SK-N-SH (cell line): ENCODE results near the gene ZCCHC14. TPM values are rescaled to one million over a fixed set of nuclear protein-coding genes. Genes with fewer than 3 reads are reported as not detected.
A peak's percentile ranks its signal among the peaks of the same experiment; 100 is the strongest.

Source experiments
- CTCF ChIA-PET: fragments of 300-600, 350-600 bp; formaldehyde crosslinking; extraction: SDS; loops from one replicate; lab custom pipeline; 2021; lab: Yijun Ruan, JAX
- POLR2A ChIA-PET: fragments of 350-600 bp; sonication (Branson Sonifier 250); formaldehyde crosslinking; extraction: SDS; loops from one replicate; lab custom pipeline; 2020; ENCODE audit warnings: antibody characterized with exemption, inconsistent platforms; lab: Yijun Ruan, JAX
- DNase-seq: peaks from one replicate; pipeline ENCODE4 v3.0.0; 2012
- H2AFZ ChIP-seq: fragments of 200-600 bp; sonication (generic); 2 replicates; pipeline ENCODE4 v1.8.1; 2016; ENCODE audit warnings: antibody characterized with exemption, mild to moderate bottlenecking, low read depth
- H3F3A ChIP-seq: fragments of 200-600 bp; sonication (generic); replicated peaks from 2 replicates; pipeline ENCODE3; 2016; ENCODE audit warnings: antibody characterized with exemption, mild to moderate bottlenecking; ENCODE audit not compliant: insufficient read depth
- H3K27ac ChIP-seq, 2 experiments: fragments of 200-500 bp in 1 of 2; fragments of 200-600 bp in 1 of 2; sonication (Bioruptor generic) in 1 of 2; sonication (generic), shearing (Covaris generic) in 1 of 2; 2 replicates each; pipeline versions ENCODE4 v1.5.1 to v1.6.1; 2014 to 2016; ENCODE audit warnings: low read depth in 2 of 2, inconsistent platforms in 1 of 2, low read length in 1 of 2, mild to moderate bottlenecking in 1 of 2, mixed read lengths in 1 of 2
- H3K27me3 ChIP-seq: fragments of 200-600 bp; sonication (generic), shearing (Covaris generic); 2 replicates; pipeline ENCODE4 v1.6.1; 2016; ENCODE audit warnings: mixed run types; ENCODE audit not compliant: insufficient read depth
- H3K36me3 ChIP-seq, 2 experiments: fragments of 200-500 bp in 1 of 2; fragments of 200-600 bp in 1 of 2; sonication (Bioruptor generic) in 1 of 2; sonication (generic) in 1 of 2; replicated peaks in 1 of 2; 2 replicates each; pipeline versions ENCODE3 to v1.5.1; 2014 to 2016; ENCODE audit warnings: low read length in 1 of 2, mild to moderate bottlenecking in 1 of 2; ENCODE audit not compliant: insufficient read depth in 2 of 2, control insufficient read depth in 1 of 2
- H3K4me1 ChIP-seq, 2 experiments: fragments of 200-500 bp in 1 of 2; fragments of 200-600 bp in 1 of 2; sonication (Bioruptor generic) in 1 of 2; sonication (generic), shearing (Covaris generic) in 1 of 2; 2 replicates each; pipeline versions ENCODE4 v1.5.1 to v1.6.1; 2014 to 2016; ENCODE audit warnings: low read depth in 1 of 2, low read length in 1 of 2, mixed run types in 1 of 2; ENCODE audit not compliant: insufficient read depth in 2 of 2, control insufficient read depth in 1 of 2
- H3K4me2 ChIP-seq: fragments of 200-600 bp; sonication (generic), shearing (Covaris generic); 2 replicates; pipeline ENCODE4 v1.6.1; 2017; ENCODE audit warnings: mixed run types
- H3K4me3 ChIP-seq, 2 experiments: fragments of 200-500 bp in 1 of 2; fragments of 200-600 bp in 1 of 2; sonication (Bioruptor generic) in 1 of 2; sonication (generic), shearing (Covaris generic) in 1 of 2; 2 replicates each; pipeline versions ENCODE4 v1.5.1 to v1.8.1; 2014 to 2016; ENCODE audit warnings: low read depth in 2 of 2, inconsistent platforms in 1 of 2, low read length in 1 of 2, mild to moderate bottlenecking in 1 of 2, mixed read lengths in 1 of 2, moderate library complexity in 1 of 2
- H3K79me2 ChIP-seq: fragments of 200-600 bp; sonication (generic); 2 replicates; pipeline ENCODE4 v1.8.1; 2017; ENCODE audit warnings: mild to moderate bottlenecking; ENCODE audit not compliant: insufficient read depth
- H3K9ac ChIP-seq: fragments of 200-600 bp; sonication (generic); 2 replicates; pipeline ENCODE4 v1.6.1; 2017; ENCODE audit warnings: mixed run types
- H3K9me2 ChIP-seq: fragments of 200-600 bp; sonication (generic); 2 replicates; pipeline ENCODE4 v1.6.1; 2017; ENCODE audit warnings: mixed run types
- H3K9me3 ChIP-seq: fragments of 200-600 bp; sonication (generic); 2 replicates; pipeline ENCODE4 v1.6.1; 2017; ENCODE audit warnings: mixed run types, mild to moderate bottlenecking, moderate library complexity
- H4K20me1 ChIP-seq: fragments of 200-600 bp; sonication (generic); 2 replicates; pipeline ENCODE4 v1.6.1; 2017; ENCODE audit warnings: mild to moderate bottlenecking, mixed run types; ENCODE audit not compliant: insufficient read depth
- FOSL2 ChIP-seq: IDR thresholded peaks from 2 replicates; pipeline ENCODE4 v1.4.0; 2012; ENCODE audit warnings: low read depth, mild to moderate bottlenecking, moderate library complexity, borderline replicate concordance
- GATA2 ChIP-seq: sonication (generic); formaldehyde crosslinking; IDR thresholded peaks from 2 replicates; pipeline ENCODE4 v1.5.0; 2020; ENCODE audit warnings: mild to moderate bottlenecking, missing genetic modification reagents
- MAX ChIP-seq: IDR thresholded peaks from 2 replicates; pipeline ENCODE4 v1.4.0; 2012; ENCODE audit warnings: low read depth
- POLR2AphosphoS5 ChIP-seq: IDR thresholded peaks from 2 replicates; pipeline ENCODE4 v1.6.1; 2012; ENCODE audit warnings: low read depth, low read length
- RAD21 ChIP-seq: IDR thresholded peaks from 2 replicates; pipeline ENCODE4 v1.6.1; 2012; ENCODE audit warnings: mild to moderate bottlenecking, low read length
- USF2 ChIP-seq: fragments of 150-350 bp; IDR thresholded peaks from 2 replicates; pipeline ENCODE4 v1.6.1; 2017; ENCODE audit warnings: antibody characterized with exemption, low read length, low read depth, borderline replicate concordance
- ZBTB33 ChIP-seq: IDR thresholded peaks from 2 replicates; pipeline ENCODE4 v1.4.0; 2012; ENCODE audit warnings: low read depth, borderline replicate concordance
- WGBS: methylation state at CpG from one replicate; pipeline ENCODE4 v1.1.6; 2017; ENCODE audit warnings: low lambda C conversion rate; 5-methylcytosine and 5-hydroxymethylcytosine counted together
- polyA plus RNA-seq, 3 experiments: library from polyadenylated mRNA; depleted of rRNA; stranded (reverse); fragments of >200 nt; gene quantifications; 2 replicates each; pipeline ENCODE4 v1.2.3, GENCODE V29; 2012
- TF ChIP-seq, protein P1 (sequence below): fragments of 200-600 bp; sonication (generic); IDR thresholded peaks from 2 replicates; pipeline ENCODE4 v1.6.1; 2017; ENCODE audit warnings: antibody characterized with exemption, mild to moderate bottlenecking, moderate library complexity

The ZCCHC14 gene
- polyA plus RNA-seq, 1 of the 3 experiments (the other 2 are of a cell fraction): 5.7 TPM

DNA sequence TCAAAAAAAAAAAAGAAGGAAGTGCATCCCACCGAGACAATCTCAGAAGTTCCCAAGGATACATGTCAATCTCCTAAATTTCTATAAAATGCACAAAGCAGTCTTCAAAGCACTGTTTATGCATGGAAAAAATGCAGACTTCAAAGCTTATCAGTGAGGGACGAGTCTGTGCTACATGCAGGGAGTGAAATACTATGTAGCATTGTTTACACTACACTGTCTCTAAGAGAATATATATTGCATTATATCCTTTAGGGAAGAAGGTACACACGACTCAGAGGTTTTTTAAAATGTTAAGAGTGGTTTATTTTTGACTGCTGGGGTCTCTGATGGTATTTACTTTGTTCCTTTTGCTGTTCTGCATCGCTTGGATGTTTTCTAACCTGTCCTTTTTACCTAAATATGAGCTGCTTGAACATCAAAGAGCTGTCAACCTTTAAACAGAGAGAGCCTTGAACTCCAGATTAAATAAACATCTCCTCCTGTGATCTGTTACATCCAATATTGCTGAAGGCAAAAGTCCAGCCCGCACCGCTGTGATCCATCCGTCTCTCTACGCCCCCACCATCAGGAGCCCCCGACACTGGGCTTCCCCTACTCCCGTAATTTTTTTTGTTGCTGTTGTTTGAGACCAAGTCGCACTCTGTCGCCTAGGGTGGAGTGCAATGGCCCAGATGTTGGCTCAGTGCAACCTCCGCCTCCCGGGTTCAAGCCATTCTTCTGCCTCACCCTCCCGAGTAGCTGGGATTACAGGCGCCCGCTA lies 110.6 kb downstream of the ZCCHC14 start:
- Histone ChIP-seq H3K36me3 (no peaks in the 10 kb centered on the region), H3K79me2 (peaks cover 65% of the 10 kb centered on the region), H4K20me1 (peaks cover 29% of the 10 kb centered on the region), H3K9me3 (no peaks in the 10 kb centered on the region), H3K27me3 (no peaks in the 10 kb centered on the region), H3K4me2 (peak overlapping the region; percentile 93), H3K9me2 (no peaks in the 10 kb centered on the region), H3K9ac (peak overlapping the region; percentile 67), H3K4me3 (peak overlapping the region; percentile 65 to 80), H3F3A (peaks cover 12% of the 10 kb centered on the region), H2AFZ (peak overlapping the region; percentile 58; the same call in 1 of the 2 replicates), H3K4me1 (peaks cover 7 to 10% of the 10 kb centered on the region in 2 experiments; a peak in 3 of 4 replicates), H3K27ac (peak overlapping the region in 1 of 2 experiments; percentile 84; a peak in 2 of 4 replicates)
- TF ChIP-seq GATA2 (CRISPR knock-in tag): no peak
- no peak for TF ChIP-seq USF2
- no peak for TF ChIP-seq POLR2AphosphoS5
- TF ChIP-seq ZBTB33: no peak
- no peak for TF ChIP-seq RAD21
- DNase-seq: no peak
- ChIA-PET POLR2A (no interaction called here), CTCF (interaction anchor here (0.9 to 4.4 kb wide), 7 partner anchors 10 to 65 kb away, joined by 3 to 36 read pairs (median 4); partner anchors contain the start of gene C16orf95)
- 24% methylated on average over 15 of the region's 17 CpGs for WGBS

GRCh38 chr16:87380881-87381280 lies 111.9 kb downstream of the ZCCHC14 start:
- H3K79me2 ChIP-seq: peaks cover 78% of the 10 kb centered on the region
- H3K9ac ChIP-seq: no peak overlapping the region
- no peak overlapping the region for H3K27ac ChIP-seq
- TF ChIP-seq FOSL2 (no peak), MAX (no peak)
- TF ChIP-seq, protein P1, sequence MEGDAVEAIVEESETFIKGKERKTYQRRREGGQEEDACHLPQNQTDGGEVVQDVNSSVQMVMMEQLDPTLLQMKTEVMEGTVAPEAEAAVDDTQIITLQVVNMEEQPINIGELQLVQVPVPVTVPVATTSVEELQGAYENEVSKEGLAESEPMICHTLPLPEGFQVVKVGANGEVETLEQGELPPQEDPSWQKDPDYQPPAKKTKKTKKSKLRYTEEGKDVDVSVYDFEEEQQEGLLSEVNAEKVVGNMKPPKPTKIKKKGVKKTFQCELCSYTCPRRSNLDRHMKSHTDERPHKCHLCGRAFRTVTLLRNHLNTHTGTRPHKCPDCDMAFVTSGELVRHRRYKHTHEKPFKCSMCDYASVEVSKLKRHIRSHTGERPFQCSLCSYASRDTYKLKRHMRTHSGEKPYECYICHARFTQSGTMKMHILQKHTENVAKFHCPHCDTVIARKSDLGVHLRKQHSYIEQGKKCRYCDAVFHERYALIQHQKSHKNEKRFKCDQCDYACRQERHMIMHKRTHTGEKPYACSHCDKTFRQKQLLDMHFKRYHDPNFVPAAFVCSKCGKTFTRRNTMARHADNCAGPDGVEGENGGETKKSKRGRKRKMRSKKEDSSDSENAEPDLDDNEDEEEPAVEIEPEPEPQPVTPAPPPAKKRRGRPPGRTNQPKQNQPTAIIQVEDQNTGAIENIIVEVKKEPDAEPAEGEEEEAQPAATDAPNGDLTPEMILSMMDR: no peak
- TF ChIP-seq, all 33 proteins: peak for 0
- no peaks in the 10 kb centered on the region for H3K36me3 ChIP-seq
- WGBS: 87% methylated on average over 4 of the region's 4 CpGs
- DNase-seq: no peak
- peaks cover 42% of the 10 kb centered on the region for H4K20me1 ChIP-seq
- H2AFZ ChIP-seq: no peak overlapping the region
- H3K27me3 ChIP-seq: no peaks in the 10 kb centered on the region
- H3K9me2 ChIP-seq: no peaks in the 10 kb centered on the region
- peak overlapping the region in 1 of 2 experiments; percentile 80; a peak in 1 of 4 replicates for H3K4me3 ChIP-seq
- H3K4me2 ChIP-seq: peak overlapping the region; percentile 93
- CTCF ChIA-PET: interaction anchor here (0.8 to 4.4 kb wide), 3 partner anchors 11 to 58 kb away, joined by 3 to 36 read pairs (median 5); no protein-coding TSS in a partner anchor
- H3K9me3 ChIP-seq: no peaks in the 10 kb centered on the region
- POLR2A ChIA-PET: no interaction called here
- peaks cover 12% of the 10 kb centered on the region for H3F3A ChIP-seq
- H3K4me1 ChIP-seq: peaks cover 7 to 15% of the 10 kb centered on the region in 2 experiments; a peak in 3 of 4 replicates
